Measurements from ENCODE around the gene MTRR. TPM values are rescaled to one million over a fixed set of nuclear protein-coding genes. Genes with fewer than 3 reads are reported as not detected.
"Not testable (repeated sequence)": the region's sequence is repeated elsewhere in the genome, so short reads cannot be mapped to it uniquely, and the experiment has no call there.

Gene MTRR
- total RNA-seq, 1 donor from 2014 or later, result 40.9 TPM

- no peak for TF ChIP-seq CTCF (IDR thresholded peaks at IDR 0.05)
- DNase-seq (ENCODE audit: extremely low spot score, unreplicated experiment), result no peak
- H3K27me3 Mint-ChIP-seq (ENCODE audit: unreplicated experiment), result no peaks in the 10 kb centered on the region
- peaks cover 37% of the 10 kb centered on the region for H3K36me3 Mint-ChIP-seq (ENCODE audit: unreplicated experiment)
- H3K4me1 Mint-ChIP-seq (ENCODE audit: unreplicated experiment), result peaks cover 10% of the 10 kb centered on the region
- no peak overlapping the region for H3K27ac Mint-ChIP-seq (ENCODE audit: unreplicated experiment)
- H3K9me3 Mint-ChIP-seq (ENCODE audit: unreplicated experiment), result peaks cover 31% of the 10 kb centered on the region
- H3K4me3 Mint-ChIP-seq (ENCODE audit: unreplicated experiment), result no peak overlapping the region
Observed at GRCh38 chr5:7910738-7911428, 41.9 kb downstream of the MTRR start.

- H3K4me1 Mint-ChIP-seq (ENCODE audit: unreplicated experiment); H3K27ac Mint-ChIP-seq (ENCODE audit: unreplicated experiment); DNase-seq (ENCODE audit: extremely low spot score, unreplicated experiment); H3K27me3 Mint-ChIP-seq (ENCODE audit: unreplicated experiment); H3K4me3 Mint-ChIP-seq (ENCODE audit: unreplicated experiment): not testable (repeated sequence)
- Mint-ChIP-seq H3K36me3 (ENCODE audit: unreplicated experiment) (peaks cover 36% of the 10 kb centered on the region), H3K9me3 (ENCODE audit: unreplicated experiment) (peaks cover 31% of the 10 kb centered on the region)
Observed at GRCh38 chr5:7911429-7911771, 42.5 kb downstream of the MTRR start.

- Mint-ChIP-seq H3K4me1 (ENCODE audit: unreplicated experiment) (no peaks in the 10 kb centered on the region), H3K9me3 (ENCODE audit: unreplicated experiment) (peaks cover 10% of the 10 kb centered on the region), H3K27me3 (ENCODE audit: unreplicated experiment) (no peaks in the 10 kb centered on the region), H3K36me3 (ENCODE audit: unreplicated experiment) (peaks cover 11% of the 10 kb centered on the region), H3K27ac (ENCODE audit: unreplicated experiment) (no peak overlapping the region), H3K4me3 (ENCODE audit: unreplicated experiment) (no peak overlapping the region)
- no peak for TF ChIP-seq CTCF (IDR thresholded peaks at IDR 0.05)
- DNase-seq (ENCODE audit: extremely low spot score, unreplicated experiment), result no peak
Observed at GRCh38 chr5:7916171-7916804, 47.3 kb downstream of the MTRR start.

DNA sequence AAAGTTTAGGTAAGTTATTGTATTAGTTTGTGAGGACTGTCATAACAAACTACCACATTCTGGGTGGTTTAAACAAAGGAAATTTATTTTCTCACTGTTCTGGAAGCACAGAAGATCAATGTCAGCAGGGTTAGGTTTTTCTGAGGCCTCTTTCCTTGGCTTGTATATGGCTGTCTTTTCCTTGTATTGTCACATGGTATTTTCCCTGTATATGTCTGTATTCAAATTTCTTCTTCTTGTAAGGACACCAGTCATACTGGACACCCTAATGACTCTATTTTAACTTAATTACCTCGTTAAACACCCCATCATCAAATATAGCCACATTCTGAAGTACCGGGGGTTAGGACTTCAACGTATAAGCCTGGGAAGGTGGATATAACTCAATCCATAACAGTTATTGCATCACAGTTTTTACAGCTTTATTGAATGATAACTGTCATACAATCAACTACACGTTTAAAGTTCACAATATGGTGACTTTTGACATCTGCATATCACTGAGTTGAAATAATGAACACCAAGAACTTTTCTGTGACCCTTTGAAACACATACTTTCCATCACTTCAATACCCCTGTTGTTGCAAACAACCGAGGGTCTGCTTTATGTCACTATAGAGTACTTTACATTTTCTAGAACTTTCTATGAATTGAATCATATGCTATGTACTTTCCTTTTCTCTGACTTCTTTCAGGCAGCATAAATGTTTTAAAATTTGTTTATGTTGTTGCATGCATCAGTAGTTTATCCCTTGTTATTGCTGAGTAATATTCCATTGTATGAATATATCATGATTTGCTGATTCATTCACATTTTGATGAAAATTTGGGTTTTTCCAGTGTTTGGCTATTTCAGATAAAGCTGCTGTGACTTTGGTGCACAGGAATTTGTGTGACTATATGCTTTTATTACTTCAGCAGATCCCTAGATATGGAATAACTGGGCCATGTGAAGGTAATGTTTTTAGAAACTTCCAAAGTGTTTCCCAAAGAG lies 48.5 kb downstream of the MTRR start:
- H3K4me1 Mint-ChIP-seq (ENCODE audit: unreplicated experiment), result no peaks in the 10 kb centered on the region
- peaks cover 6% of the 10 kb centered on the region for H3K36me3 Mint-ChIP-seq (ENCODE audit: unreplicated experiment)
- no peaks in the 10 kb centered on the region for H3K27me3 Mint-ChIP-seq (ENCODE audit: unreplicated experiment)
- H3K4me3 Mint-ChIP-seq (ENCODE audit: unreplicated experiment), result no peak overlapping the region
- H3K9me3 Mint-ChIP-seq (ENCODE audit: unreplicated experiment), result peaks cover 10% of the 10 kb centered on the region
- TF ChIP-seq CTCF (IDR thresholded peaks at IDR 0.05), result no peak
- DNase-seq (ENCODE audit: extremely low spot score, unreplicated experiment), result no peak
- no peak overlapping the region for H3K27ac Mint-ChIP-seq (ENCODE audit: unreplicated experiment)

DNA sequence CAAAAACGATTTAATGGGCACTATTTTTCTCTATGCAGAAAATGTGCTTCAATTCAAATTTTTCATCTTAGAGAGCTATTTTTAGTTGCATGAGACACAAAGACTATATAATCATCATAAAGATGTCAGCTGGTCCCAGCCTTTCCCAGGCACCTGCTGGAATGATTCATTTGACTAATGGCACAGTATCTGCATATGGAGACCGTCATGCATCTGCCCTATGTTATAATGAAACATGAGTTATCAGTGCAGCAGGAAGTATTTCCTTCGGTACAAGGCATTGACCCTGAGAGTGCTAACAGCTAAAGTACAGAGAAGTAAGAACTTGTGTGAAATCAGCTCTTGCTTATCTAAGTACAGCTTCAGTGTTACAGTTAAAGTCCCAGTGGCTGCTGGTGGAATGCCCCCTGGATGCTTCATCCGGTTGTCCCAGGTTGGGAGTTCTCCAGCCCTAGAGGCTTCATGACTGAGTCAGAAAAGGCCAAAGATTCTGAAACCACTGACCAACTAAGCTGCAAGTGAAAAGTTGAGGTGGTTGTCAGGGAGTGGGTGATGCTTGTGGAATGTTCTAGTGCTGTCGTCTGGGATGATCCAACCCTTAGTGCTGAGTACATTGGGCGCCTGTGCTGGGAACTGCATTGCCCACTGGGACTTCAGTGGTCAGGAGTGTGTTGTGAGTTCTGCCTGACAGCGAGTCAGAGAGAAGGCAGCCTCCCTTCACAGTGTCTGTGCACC lies 57.2 kb downstream of the MTRR start:
- Mint-ChIP-seq H3K9me3 (ENCODE audit: unreplicated experiment) (no peaks in the 10 kb centered on the region), H3K27me3 (ENCODE audit: unreplicated experiment) (peaks cover 7% of the 10 kb centered on the region), H3K4me3 (ENCODE audit: unreplicated experiment) (no peak overlapping the region), H3K36me3 (ENCODE audit: unreplicated experiment) (no peaks in the 10 kb centered on the region), H3K27ac (ENCODE audit: unreplicated experiment) (no peak overlapping the region), H3K4me1 (ENCODE audit: unreplicated experiment) (peaks cover 3% of the 10 kb centered on the region)
- no peak for TF ChIP-seq CTCF (IDR thresholded peaks at IDR 0.05)
- DNase-seq (ENCODE audit: extremely low spot score, unreplicated experiment), result no peak

All from osteocyte (in vitro differentiated cells).